ENCODE results near the gene RFPL1. TPM values are rescaled to one million over a fixed set of nuclear protein-coding genes. Genes with fewer than 3 reads are reported as not detected.
A peak's percentile ranks its signal among the peaks of the same experiment; 100 is the strongest.
"Not testable (repeated sequence)": the region's sequence is repeated elsewhere in the genome, so short reads cannot be mapped to it uniquely, and the experiment has no call there.

RFPL1 gene
- total RNA-seq = not detected
- polyA plus RNA-seq = not detected
- long read RNA-seq, donor 1 = 0 reads
- long read RNA-seq, donor 2 = 0 reads
- long read RNA-seq, donor 3 = 0 reads
- long read RNA-seq, donor 4 = 0 reads
- long read RNA-seq, donor 5 = 0 reads
- long read RNA-seq, donor 6 = 0 reads
- long read RNA-seq, donor 7 = 0 reads
- long read RNA-seq, donor 8 = 0 reads
- long read RNA-seq, donor 9 = 0 reads
- long read RNA-seq, donor 10 = 0 reads

DNA sequence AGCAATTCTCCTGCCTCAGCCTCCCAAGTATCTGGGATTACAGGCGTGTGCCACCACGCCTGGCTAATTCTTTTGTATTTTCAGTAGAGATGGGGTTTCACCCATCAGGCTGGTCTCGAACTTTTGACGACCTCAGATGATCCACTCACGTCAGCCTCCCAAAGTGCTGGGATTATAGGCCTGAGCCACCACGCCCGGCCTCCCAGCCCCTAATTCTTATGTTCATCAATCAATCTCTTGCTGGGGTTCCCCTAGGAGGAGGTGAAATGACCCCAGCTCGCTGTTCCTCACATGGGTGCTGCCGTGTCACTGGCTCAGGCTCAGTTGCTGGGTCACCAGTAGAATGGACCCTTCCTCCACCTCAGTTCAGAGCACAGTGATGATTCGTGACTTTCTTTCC lies at the start of gene RFPL1:
Gene RFPL1 (plus strand): TSS at position 301 of the 400 bp plus-strand sequence.
- WGBS, 5 donors = 90 to 96% (median 92%) methylated on average over 10 of the region's 10 CpGs
- H3K27ac ChIP-seq; DNase-seq; H3K36me3 ChIP-seq; H3K9me3 ChIP-seq; intact Hi-C loops (cut with DNase I; ENCODE audit: low total_unique reads); H3K4me3 ChIP-seq; H3K4me1 ChIP-seq: not testable (repeated sequence)
- H3K27me3 ChIP-seq = peaks cover 0 to 12% (median 0%) of the 10 kb centered on the region in 3 donors

- TF ChIP-seq, protein P1, sequence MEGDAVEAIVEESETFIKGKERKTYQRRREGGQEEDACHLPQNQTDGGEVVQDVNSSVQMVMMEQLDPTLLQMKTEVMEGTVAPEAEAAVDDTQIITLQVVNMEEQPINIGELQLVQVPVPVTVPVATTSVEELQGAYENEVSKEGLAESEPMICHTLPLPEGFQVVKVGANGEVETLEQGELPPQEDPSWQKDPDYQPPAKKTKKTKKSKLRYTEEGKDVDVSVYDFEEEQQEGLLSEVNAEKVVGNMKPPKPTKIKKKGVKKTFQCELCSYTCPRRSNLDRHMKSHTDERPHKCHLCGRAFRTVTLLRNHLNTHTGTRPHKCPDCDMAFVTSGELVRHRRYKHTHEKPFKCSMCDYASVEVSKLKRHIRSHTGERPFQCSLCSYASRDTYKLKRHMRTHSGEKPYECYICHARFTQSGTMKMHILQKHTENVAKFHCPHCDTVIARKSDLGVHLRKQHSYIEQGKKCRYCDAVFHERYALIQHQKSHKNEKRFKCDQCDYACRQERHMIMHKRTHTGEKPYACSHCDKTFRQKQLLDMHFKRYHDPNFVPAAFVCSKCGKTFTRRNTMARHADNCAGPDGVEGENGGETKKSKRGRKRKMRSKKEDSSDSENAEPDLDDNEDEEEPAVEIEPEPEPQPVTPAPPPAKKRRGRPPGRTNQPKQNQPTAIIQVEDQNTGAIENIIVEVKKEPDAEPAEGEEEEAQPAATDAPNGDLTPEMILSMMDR (IDR thresholded peaks at IDR 0.05) = no peak
- TF ChIP-seq POLR2AphosphoS5 (IDR thresholded peaks at IDR 0.05) (no peak), POLR2A (IDR thresholded peaks at IDR 0.05) (no peak), EP300 (IDR thresholded peaks at IDR 0.05) (no peak)
- peaks cover 0 to 17% (median 8%) of the 10 kb centered on the region in 4 donors for H3K36me3 ChIP-seq
- intact Hi-C loops (cut with DNase I; ENCODE audit: low total_unique reads) = no loop called here
- peak overlapping the region; percentile 86 to 95 (median 89) for H3K27ac ChIP-seq
- peak overlapping the region; percentile 73 to 81 (median 80) for H3K4me3 ChIP-seq
- DNase-seq = no peak
- WGBS, 5 donors = 12 to 19% (median 18%) methylated on average over 9 of the region's 9 CpGs
- H3K27me3 ChIP-seq = no peaks in the 10 kb centered on the region
- no peaks in the 10 kb centered on the region for H3K9me3 ChIP-seq
- H3K4me1 ChIP-seq = peaks cover 42 to 64% (median 57%) of the 10 kb centered on the region in 4 donors
These were observed 49.7 kb upstream of the RFPL1 start for GRCh38 chr22:29388759-29389090.

- Histone ChIP-seq H3K4me3 (no peak overlapping the region), H3K27ac (no peak overlapping the region), H3K36me3 (peaks cover 0 to 2% (median 0%) of the 10 kb centered on the region in 4 donors), H3K9me3 (no peaks in the 10 kb centered on the region), H3K27me3 (no peaks in the 10 kb centered on the region), H3K4me1 (peaks cover 33 to 57% (median 43%) of the 10 kb centered on the region in 4 donors)
- TF ChIP-seq POLR2AphosphoS5 (IDR thresholded peaks at IDR 0.05) = no peak
- TF ChIP-seq, protein P1 (IDR thresholded peaks at IDR 0.05) = no peak
- no peak for TF ChIP-seq POLR2A (IDR thresholded peaks at IDR 0.05)
- intact Hi-C loops (cut with DNase I; ENCODE audit: low total_unique reads) = no loop called here
- WGBS, 5 donors = 93 to 95% (median 93%) methylated on average over 6 of the region's 6 CpGs
- no peak for DNase-seq
These were observed 48.1 kb upstream of the RFPL1 start for GRCh38 chr22:29390270-29390669.

DNA sequence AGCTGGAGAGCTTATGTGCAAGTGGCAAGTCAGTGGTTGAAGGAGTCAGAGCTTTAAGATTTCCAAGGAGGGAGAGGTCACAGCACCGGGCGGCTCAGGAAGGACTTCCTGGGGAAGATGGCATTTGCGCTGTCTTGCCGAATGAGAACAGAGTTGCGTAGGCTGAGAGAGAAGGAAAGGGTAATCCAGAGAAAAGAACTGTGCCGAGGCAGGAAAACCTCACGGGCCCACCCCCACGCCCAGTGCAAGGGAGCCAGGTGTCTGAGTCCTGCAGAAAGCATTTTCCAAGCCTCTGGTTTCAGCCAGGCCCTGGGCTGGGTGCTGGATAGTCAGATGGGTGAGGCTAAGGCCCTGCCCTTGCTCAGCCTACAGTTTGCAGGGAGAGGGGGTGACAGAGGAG lies 46.8 kb upstream of the RFPL1 start:
- no peaks in the 10 kb centered on the region for H3K9me3 ChIP-seq
- no peak for DNase-seq
- H3K27ac ChIP-seq = no peak overlapping the region
- intact Hi-C loops (cut with DNase I; ENCODE audit: low total_unique reads) = no loop called here
- TF ChIP-seq, protein P1 (IDR thresholded peaks at IDR 0.05) = no peak
- TF ChIP-seq POLR2A (IDR thresholded peaks at IDR 0.05) (no peak), POLR2AphosphoS5 (IDR thresholded peaks at IDR 0.05) (no peak), EP300 (IDR thresholded peaks at IDR 0.05) (no peak)
- no peak overlapping the region for H3K4me3 ChIP-seq
- no peaks in the 10 kb centered on the region for H3K27me3 ChIP-seq
- peaks cover 25 to 45% (median 33%) of the 10 kb centered on the region in 4 donors for H3K4me1 ChIP-seq
- H3K36me3 ChIP-seq = no peaks in the 10 kb centered on the region
- 79 to 90% (median 84%) methylated on average over 8 of the region's 8 CpGs for WGBS, 5 donors

DNA sequence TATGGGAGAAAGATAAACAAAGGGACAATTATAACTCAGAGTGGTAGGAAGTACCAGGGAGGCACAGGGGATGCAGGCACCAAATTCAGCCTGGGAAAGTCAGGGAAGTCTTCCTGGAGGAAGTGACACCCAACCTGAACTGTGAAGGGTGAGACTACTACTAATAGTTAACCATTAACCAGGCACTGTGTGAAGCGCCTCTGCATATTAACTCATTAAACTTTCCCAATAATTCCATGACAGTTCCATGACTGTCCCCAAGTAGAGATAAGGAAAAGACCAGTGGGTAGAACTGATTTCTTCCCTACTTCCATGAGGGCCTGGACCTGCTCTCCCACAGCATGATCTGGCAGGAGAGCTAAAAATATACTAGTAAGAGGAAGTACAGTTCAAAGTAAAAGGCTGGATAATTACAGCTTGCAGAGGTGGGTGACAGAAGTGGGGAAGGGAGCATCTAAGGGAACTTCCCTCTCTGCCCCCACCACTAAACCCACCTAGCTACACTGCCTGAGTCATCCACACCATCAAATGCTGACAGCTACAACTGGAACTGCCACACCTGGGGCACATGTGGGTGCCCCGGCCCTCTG lies 45.3 kb upstream of the RFPL1 start:
- Histone ChIP-seq H3K27ac (no peak overlapping the region), H3K36me3 (no peaks in the 10 kb centered on the region), H3K4me1 (peaks cover 15 to 30% (median 20%) of the 10 kb centered on the region in 4 donors), H3K4me3 (no peak overlapping the region), H3K9me3 (no peaks in the 10 kb centered on the region), H3K27me3 (no peaks in the 10 kb centered on the region)
- WGBS, 5 donors = 37 to 63% (median 53%) methylated on average over 2 of the region's 2 CpGs
- TF ChIP-seq, protein P1 (IDR thresholded peaks at IDR 0.05) = no peak
- TF ChIP-seq POLR2A (IDR thresholded peaks at IDR 0.05) = no peak
- no peak for TF ChIP-seq EP300 (IDR thresholded peaks at IDR 0.05)
- TF ChIP-seq POLR2AphosphoS5 (IDR thresholded peaks at IDR 0.05) = no peak
- DNase-seq = no peak
- intact Hi-C loops (cut with DNase I; ENCODE audit: low total_unique reads) = no loop called here

Data from stomach (tissue), 19 donors.